ENCODE results near the gene ZNF761. TPM values are rescaled to one million over a fixed set of nuclear protein-coding genes. Genes with fewer than 3 reads are reported as not detected.
"Not testable (repeated sequence)": the region's sequence is repeated elsewhere in the genome, so short reads cannot be mapped to it uniquely, and the experiment has no call there.

The ZNF761 gene
- total and polyA plus RNA-seq, 11 donors: 2.6 to 5.5 (median 3.8) TPM

- TF ChIP-seq POLR2A (IDR thresholded peaks at IDR 0.05) (no peak), CTCF (IDR thresholded peaks at IDR 0.05) (no peak)
- ATAC-seq (no peak), DNase-seq (peak in 1 of 5 donors; percentile 25)
- Histone ChIP-seq H3K4me3 (no peak overlapping the region), H3K27ac (no peak overlapping the region), H3K36me3 (peaks cover 0 to 6% (median 0%) of the 10 kb centered on the region in 9 donors), H3K27me3 (no peaks in the 10 kb centered on the region), H3K9me3 (peaks cover 0 to 37% (median 0%) of the 10 kb centered on the region in 12 donors), H3K4me1 (peaks cover 0 to 10% (median 8%) of the 10 kb centered on the region in 12 donors)
- intact Hi-C loops (cut with DNase I): no loop called here
- 28 to 50% (median 32%) methylated on average over 20 to 22 of the region's 22 CpGs for WGBS, 4 donors
Measured at GRCh38 chr19:53389978-53390377, 41.8 kb upstream of the ZNF761 start.

GRCh38 chr19:53394522-53394973 is 37.2 kb upstream of the ZNF761 start:
- Histone ChIP-seq H3K27ac (peak overlapping the region; percentile 51 to 87 (median 78)), H3K4me1 (peaks cover 0 to 29% (median 17%) of the 10 kb centered on the region in 12 donors), H3K9me3 (peaks cover 0 to 3% (median 0%) of the 10 kb centered on the region in 12 donors), H3K27me3 (no peaks in the 10 kb centered on the region), H3K36me3 (peaks cover 0 to 17% (median 15%) of the 10 kb centered on the region in 9 donors), H3K4me3 (peak overlapping the region; percentile 64 to 94 (median 79))
- DNase-seq (peak; percentile 56 to 82 (median 79)), ATAC-seq (peak; percentile 69 to 82 (median 80))
- WGBS, 4 donors: 1 to 4% (median 3%) methylated on average over 15 to 18 of the region's 18 CpGs
- TF ChIP-seq CTCF (IDR thresholded peaks at IDR 0.05) (no peak), POLR2A (IDR thresholded peaks at IDR 0.05) (no peak)
- intact Hi-C loops (cut with DNase I): no loop called here

GRCh38 chr19:53394974-53395839 is 36.6 kb upstream of the ZNF761 start, which contains the start of gene ZNF765:
TSS of gene ZNF765 (plus strand) at chr19:53395149. CDS start at chr19:53398016, 2,867 bp downstream.
- H3K36me3 ChIP-seq: peaks cover 0 to 24% (median 21%) of the 10 kb centered on the region in 9 donors
- intact Hi-C loops (cut with DNase I): no loop called here
- DNase-seq (peak; percentile 94 to 98 (median 95)), ATAC-seq (peak; percentile 99 to 100 (median 100))
- TF ChIP-seq POLR2A (IDR thresholded peaks at IDR 0.05) (peak in 1 of 2 donors; percentile 79), CTCF (IDR thresholded peaks at IDR 0.05) (peak; percentile 38 to 78 (median 58))
- no peaks in the 10 kb centered on the region for H3K9me3 ChIP-seq
- 0 to 1% (median 0%) methylated on average over 36 to 58 of the region's 58 CpGs for WGBS, 4 donors
- peak within 1 kb of the TSS; percentile 64 to 94 (median 79) for H3K4me3 ChIP-seq
- H3K4me1 ChIP-seq: peaks cover 0 to 29% (median 17%) of the 10 kb centered on the region in 12 donors
- no peaks in the 10 kb centered on the region for H3K27me3 ChIP-seq
- peak within 1 kb of the TSS; percentile 51 to 87 (median 78) for H3K27ac ChIP-seq

- peaks cover 0 to 32% (median 29%) of the 10 kb centered on the region in 9 donors for H3K36me3 ChIP-seq
- 10 to 14% (median 12%) methylated on average over 9 of the region's 9 CpGs for WGBS, 4 donors
- H3K4me3 ChIP-seq: peak overlapping the region; percentile 64 to 94 (median 79)
- ATAC-seq; intact Hi-C loops (cut with DNase I); H3K27me3 ChIP-seq; DNase-seq; H3K9me3 ChIP-seq: not testable (repeated sequence)
- H3K4me1 ChIP-seq: peaks cover 0 to 29% (median 17%) of the 10 kb centered on the region in 12 donors
- H3K27ac ChIP-seq: peak overlapping the region in 8 of 12 donors; percentile 75 to 87 (median 81)
Measured at GRCh38 chr19:53395840-53396524, 35.8 kb upstream of the ZNF761 start.
